22Rv1 (cell line): ENCODE data around the gene MRAS.

Experiments
- ZFX ChIP-seq: fragments of 450-650 bp; IDR thresholded peaks from 2 replicates; pipeline ENCODE4 v1.6.1; 2017; ENCODE audit warnings: antibody characterized with exemption, borderline replicate concordance
- TF ChIP-seq, protein P1 (sequence below): fragments of 450-650 bp; IDR thresholded peaks from 2 replicates; pipeline ENCODE4 v1.5.1; 2017; ENCODE audit warnings: mild to moderate bottlenecking

- TF ChIP-seq, protein P1, sequence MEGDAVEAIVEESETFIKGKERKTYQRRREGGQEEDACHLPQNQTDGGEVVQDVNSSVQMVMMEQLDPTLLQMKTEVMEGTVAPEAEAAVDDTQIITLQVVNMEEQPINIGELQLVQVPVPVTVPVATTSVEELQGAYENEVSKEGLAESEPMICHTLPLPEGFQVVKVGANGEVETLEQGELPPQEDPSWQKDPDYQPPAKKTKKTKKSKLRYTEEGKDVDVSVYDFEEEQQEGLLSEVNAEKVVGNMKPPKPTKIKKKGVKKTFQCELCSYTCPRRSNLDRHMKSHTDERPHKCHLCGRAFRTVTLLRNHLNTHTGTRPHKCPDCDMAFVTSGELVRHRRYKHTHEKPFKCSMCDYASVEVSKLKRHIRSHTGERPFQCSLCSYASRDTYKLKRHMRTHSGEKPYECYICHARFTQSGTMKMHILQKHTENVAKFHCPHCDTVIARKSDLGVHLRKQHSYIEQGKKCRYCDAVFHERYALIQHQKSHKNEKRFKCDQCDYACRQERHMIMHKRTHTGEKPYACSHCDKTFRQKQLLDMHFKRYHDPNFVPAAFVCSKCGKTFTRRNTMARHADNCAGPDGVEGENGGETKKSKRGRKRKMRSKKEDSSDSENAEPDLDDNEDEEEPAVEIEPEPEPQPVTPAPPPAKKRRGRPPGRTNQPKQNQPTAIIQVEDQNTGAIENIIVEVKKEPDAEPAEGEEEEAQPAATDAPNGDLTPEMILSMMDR = no peak
- TF ChIP-seq ZFX = no peak
Measured at GRCh38 chr3:138381950-138382715, 33.8 kb downstream of the MRAS start.
